Lung microvascular endothelial cell (primary cell): ENCODE data around the gene TCP11. TPM values are rescaled to one million over a fixed set of nuclear protein-coding genes. Genes with fewer than 3 reads are reported as not detected.

Source experiments
- DNase-seq, 2 donors: peaks; one replicate each; pipeline versions ENCODE4 v3.0.0 to v3.0.0-alpha.2; 2010; ENCODE audit warnings: low read depth in 2 of 2
- total RNA-seq: library from RNA; depleted of rRNA; stranded (reverse); fragments of >200 nt; gene quantifications from 2 replicates; pipeline ENCODE4 v1.2.1, GENCODE V29; 2014

TCP11 gene
- total RNA-seq, 1 donor from 2014 or later, result not detected

DNA sequence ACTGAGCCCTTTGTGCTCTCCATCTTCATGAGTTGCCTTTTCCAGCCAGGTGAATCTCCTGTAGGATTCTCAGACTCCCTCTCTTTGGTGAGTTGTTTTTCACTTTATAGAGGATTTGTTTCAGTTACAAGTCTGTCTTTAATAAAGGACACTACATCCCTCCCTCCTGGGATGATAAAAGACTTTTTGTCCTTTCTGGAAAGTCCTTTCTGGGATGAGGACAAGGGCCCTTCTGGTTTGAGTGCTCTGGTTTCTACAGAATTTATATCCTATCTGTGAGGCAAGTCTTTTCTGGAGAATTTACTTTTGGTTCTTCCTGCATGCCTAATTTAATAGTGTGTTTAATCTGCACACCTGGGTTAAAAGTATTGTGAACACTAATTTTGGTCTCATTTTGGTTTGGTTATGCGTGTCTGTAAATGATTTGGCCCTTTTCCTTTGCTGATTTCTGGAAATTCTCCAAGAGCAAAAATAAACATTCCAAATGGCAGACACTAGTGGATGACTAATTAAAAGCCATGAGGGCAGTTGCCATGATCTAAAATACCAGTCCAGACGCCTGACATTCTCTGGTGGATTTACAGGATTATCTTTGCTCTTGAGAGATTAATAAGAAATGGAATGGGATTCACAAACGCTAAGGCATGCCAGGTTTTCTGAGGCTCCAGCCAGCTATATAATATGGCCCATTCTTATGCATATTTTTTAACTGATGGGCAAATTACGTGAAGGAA, 44.8 kb downstream of the TCP11 start:
- DNase-seq, result peak; percentile 78 to 82

GRCh38 chr6:35094183-35094582, 47.0 kb downstream of the TCP11 start:
- no peak for DNase-seq

- no peak for DNase-seq
Observed at GRCh38 chr6:35093783-35094182, 47.4 kb downstream of the TCP11 start.

DNA sequence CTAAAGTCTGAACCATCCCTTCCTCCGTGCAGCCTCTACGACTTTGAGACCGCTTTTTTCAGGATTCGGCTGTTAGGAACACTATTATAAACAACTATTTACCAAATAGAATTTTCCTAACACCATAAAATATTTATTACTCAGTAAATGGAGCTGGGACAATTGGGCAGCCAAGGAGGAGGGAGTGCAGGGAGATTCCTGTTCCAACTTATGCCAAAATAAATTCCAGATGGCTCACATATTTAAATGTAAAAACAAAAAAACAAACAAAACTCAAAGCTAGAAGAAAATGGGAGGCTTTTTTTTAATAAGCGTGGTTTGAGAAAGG, 48.1 kb downstream of the TCP11 start:
- no peak for DNase-seq

GRCh38 chr6:35092362-35093117, 48.6 kb downstream of the TCP11 start:
- DNase-seq, result peak in 1 of 2 donors; percentile 29

DNA sequence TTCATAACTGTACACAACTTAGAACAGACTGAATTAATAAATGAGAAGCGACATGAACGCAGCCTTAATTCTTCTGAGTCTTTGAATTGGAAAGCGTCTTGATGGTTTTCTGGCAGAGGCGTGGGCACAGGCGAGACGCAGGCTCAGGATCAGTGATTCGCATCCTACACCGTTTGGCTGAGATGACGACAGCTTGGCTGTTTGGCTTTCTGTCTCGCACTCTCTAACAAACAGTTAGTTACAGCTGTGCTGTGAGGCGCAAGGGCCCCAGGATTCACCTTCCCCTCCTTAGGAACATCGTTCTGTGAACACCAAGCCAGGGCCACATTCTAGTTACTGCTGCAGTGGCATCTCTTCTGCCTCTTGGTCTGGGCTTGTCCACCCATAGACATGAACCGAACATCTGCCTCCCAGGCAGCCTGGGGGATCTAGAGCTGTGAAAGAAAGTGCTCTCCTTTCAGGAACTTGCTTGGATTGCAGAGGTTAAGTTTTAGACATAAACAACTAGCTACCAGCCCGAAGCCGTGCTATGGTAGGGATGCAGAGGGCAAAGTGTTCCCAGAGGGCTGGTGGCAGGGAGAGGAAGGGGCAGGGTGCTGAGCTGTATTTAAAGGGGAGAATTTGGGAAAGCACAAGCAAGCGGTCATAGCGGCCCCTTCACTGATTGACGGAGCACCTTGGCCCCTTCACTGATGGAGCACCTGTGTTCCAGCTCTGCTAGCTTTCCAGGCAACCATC, 49.6 kb downstream of the TCP11 start:
- DNase-seq, result no peak

GRCh38 chr6:35090734-35091133, 50.4 kb downstream of the TCP11 start:
- no peak for DNase-seq

DNA sequence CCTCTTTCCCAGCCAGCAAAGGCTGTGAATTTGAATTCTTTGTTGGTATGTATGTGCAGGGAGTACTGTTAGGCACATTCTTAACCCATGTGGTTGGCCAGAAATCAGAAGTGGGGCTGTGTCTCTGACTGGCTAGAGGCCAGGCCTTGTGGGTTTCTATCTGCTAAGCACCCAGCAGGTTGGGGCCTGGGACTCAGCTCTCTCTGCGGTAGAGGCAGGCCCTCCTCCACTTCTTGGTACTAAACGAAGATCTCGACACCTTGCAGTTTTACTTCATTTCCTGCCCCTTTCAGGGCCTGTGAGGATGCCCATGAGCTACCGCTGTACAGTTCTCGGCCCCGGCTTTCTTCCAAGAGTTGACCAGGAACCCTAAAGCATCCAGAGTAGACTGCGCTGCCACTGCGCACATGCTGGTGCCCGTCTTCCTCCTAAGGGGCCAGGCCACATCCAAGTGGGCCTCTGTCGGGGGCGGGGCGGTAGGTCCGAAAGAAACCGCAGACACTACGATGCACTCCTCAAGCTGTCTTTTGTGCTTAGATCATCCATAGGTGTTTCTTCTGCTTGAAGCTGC, 51.1 kb downstream of the TCP11 start:
- no peak for DNase-seq

GRCh38 chr6:35089216-35089934, 51.8 kb downstream of the TCP11 start:
- DNase-seq, result no peak

GRCh38 chr6:35088281-35089215, 52.6 kb downstream of the TCP11 start:
- DNase-seq, result no peak

GRCh38 chr6:35087361-35088280, 53.5 kb downstream of the TCP11 start:
- no peak for DNase-seq

DNA sequence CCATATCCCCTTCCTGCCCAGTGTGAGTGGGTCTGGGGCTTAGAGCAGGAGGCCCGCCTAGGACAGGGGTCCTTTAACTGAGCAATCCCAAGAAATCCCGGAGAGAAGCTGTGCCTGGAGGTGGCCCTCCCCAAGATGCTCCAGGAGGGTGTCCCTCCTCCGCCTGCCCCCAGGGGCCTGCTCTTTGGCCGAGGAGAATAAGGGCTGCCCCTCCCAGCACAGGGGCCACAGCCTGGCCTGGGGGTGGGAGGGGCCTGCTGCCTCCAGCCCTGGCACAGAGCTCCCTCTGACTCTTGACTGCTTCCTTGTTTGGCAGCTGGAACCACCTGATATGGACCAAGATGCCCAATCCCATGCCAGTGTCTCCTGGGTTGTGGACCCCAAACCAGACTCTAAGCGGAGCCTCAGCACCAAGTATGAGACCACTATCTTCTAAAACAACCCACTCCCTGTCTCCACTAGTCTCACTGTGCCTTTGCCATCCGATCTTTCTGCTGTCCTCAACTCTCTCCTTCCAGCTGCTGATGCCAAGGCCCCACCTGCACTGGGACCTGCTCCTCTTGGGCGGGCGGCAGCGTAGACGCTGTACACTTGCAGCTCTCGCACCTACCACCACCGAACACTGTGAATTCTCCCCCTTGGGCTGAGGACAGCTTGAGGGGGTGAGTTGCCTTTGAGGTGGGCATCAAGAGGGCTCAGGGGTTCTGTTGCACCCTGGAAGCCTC, 54.3 kb downstream of the TCP11 start:
- DNase-seq, result no peak

DNA sequence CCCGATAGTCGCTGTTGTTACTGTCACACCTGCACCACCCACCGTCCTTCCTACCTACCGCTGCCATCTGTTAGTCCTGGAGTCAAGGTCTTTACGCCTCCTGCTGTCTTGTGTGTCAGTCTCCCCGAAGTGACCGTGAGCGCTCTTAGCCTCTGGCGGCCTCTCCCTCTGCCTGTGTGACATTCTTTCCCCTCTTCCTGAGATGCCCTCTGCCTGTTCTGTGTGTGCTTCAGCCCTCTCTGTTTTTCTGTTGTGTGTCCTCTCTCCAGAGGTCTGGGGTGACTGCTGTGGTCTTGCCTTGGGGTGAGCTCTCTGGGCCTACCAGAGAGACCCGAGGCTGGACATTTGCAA, 54.9 kb downstream of the TCP11 start:
- no peak for DNase-seq

DNA sequence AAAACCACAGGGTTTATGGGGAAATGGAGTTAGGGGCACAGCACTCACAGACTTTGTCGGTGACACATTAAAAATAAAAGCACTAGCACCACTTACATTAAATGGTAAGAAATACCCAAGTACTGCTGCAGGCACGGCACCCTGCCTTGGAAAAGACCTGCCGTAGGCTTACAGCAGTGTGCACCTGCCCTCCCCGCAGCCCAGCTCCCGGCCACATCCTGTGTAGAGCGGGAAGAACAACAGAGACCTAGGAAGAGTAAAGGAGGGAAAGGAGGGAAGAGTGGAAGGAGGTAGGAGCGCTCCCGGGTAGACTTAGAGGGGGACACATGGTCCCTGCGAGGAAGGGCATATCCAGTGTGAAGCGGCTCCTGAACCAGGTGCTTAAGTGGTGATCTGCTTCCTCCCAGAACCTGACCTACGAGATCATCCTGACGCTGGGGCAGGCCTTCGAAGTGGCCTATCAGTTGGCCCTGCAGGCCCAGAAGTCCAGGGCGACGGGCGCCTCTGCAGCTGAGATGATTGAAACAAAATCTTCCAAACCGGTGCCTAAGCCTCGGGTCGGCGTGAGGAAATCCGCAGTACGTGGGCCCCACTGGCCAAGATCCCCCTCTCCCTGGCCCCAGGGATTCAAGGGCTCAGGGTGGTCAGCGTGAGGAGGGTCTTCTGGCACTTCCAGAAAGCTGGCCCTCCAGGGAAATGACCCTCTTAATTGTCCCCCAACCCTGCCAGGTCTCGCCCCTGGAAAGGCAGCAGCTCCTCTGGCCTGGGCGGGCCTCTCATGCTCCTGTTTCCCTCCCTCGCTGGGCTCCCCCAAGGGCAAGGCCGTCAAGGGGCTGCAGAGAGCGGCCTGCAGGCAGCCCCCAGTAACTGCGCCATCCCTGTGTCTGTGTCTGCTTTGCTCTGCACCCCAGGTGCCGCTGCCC, 55.5 kb downstream of the TCP11 start:
- no peak for DNase-seq

GRCh38 chr6:35084511-35085203, 56.5 kb downstream of the TCP11 start:
- no peak for DNase-seq

GRCh38 chr6:35084041-35084491, 57.1 kb downstream of the TCP11 start:
- DNase-seq, result peak in 1 of 2 donors; percentile 73

DNA sequence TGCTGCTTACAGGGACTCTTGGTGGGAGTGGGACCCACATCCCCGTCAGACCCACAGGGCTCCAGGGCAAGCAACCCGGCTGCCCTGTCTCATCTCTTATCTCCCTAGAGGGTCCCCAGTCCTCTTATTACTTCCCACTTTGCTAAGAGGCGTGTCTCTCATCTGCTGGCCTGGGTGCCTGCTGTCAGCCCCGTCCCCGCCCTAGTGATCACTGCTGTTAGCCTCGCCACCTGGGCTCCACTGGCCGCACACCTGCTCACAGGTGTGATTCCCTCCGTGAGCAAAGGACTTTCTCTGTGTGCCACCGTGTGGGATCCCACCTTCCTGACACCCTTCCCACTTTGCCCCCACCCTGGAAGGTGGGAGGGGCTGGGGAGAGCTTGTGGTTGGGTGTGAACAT, 57.6 kb downstream of the TCP11 start:
- DNase-seq, result no peak
